Tibial nerve (tissue), 4 donors: ENCODE data around the gene NUP93.

Source experiments
- CTCF ChIP-seq, 5 experiments: fragments of 200-600 bp in 3 of 5; fragments of 450-650 bp in 2 of 5; sonication (generic) in 3 of 5; IDR thresholded peaks; one replicate each; pipeline ENCODE4 v1.5.1; 2016 to 2019; ENCODE audit warnings: antibody characterized with exemption in 5 of 5, mild to moderate bottlenecking in 3 of 5, moderate library complexity in 2 of 5
- EP300 ChIP-seq, 2 donors: sonication (generic); formaldehyde crosslinking; IDR thresholded peaks; one replicate each; pipeline ENCODE4 v1.6.1; 2017; ENCODE audit warnings: antibody characterized with exemption in 2 of 2, mild to moderate bottlenecking in 1 of 2
- POLR2A ChIP-seq, 2 donors: fragments of 450-650 bp; IDR thresholded peaks; one replicate each; pipeline ENCODE4 v1.6.1; 2017; ENCODE audit warnings: antibody characterized with exemption in 2 of 2, mild to moderate bottlenecking in 2 of 2, moderate library complexity in 2 of 2

- TF ChIP-seq CTCF (IDR thresholded peaks at IDR 0.05) (no peak), EP300 (IDR thresholded peaks at IDR 0.05) (no peak), POLR2A (IDR thresholded peaks at IDR 0.05) (no peak)
Observed at GRCh38 chr16:56798955-56799354, 69.0 kb downstream of the NUP93 start.
